ENCODE measurements around the gene REV1. TPM values are rescaled to one million over a fixed set of nuclear protein-coding genes. Genes with fewer than 3 reads are reported as not detected.

REV1 gene
- total and polyA plus RNA-seq, 2 of the 13 experiments (the other 11 are each of a cell fraction or from before 2014, with no cell fraction given): 49.1 to 71.8 TPM

DNA sequence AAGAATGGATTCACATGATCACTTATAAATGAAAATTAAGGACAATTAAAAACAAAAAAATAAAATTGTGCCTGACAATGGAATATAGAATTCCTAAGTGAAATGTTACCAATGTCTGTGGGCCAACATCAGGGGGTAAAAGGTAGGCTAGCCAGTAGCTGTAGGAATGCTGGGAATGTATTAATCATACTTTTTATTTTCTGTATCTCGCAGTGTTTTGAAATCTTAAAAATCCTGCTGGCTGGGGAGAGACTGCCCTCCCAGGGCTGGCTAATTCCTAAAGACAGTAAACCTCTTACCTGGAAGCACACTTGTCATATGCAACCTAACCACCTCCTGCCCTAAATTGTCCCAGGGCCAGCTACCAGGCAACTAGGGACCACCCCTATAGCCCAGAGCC lies 69.8 kb downstream of the REV1 start:
- H3K4me1 ChIP-seq (ENCODE audit: insufficient read depth, low read length): no peaks in the 10 kb centered on the region
- no peak overlapping the region for H3K27ac ChIP-seq (ENCODE audit: extremely low read length, insufficient read depth, low read length)
- ChIA-PET CTCF (ENCODE audit: low intra/inter-chr PET ratio, low total read pairs) (no interaction called here), POLR2A (no interaction called here)
- no peak for DNase-seq (ENCODE audit: low spot score)
- FAIRE-seq: no peak
- no peaks in the 10 kb centered on the region for H3K9me3 ChIP-seq (ENCODE audit: low read length)
- H3K4me3 ChIP-seq (replicated peaks in 1 of 3; ENCODE audit: insufficient read depth in 1 of 3, low read depth in 2 of 3, low read length in 3 of 3): no peak overlapping the region
- ATAC-seq: no peak
- no peak overlapping the region for H2AFZ ChIP-seq (ENCODE audit: low read length)
- no peak overlapping the region for H3K9ac ChIP-seq (ENCODE audit: insufficient read depth, low read depth, low read length)
- H4K20me1 ChIP-seq (ENCODE audit: insufficient read depth, low read length): no peaks in the 10 kb centered on the region
- BruUV-seq (replicated peaks): no TSS peak
- intact Hi-C loops (cut with micrococcal nuclease; ENCODE audit: unreplicated experiment): no loop called here
- in situ Hi-C loops (cut with HindIII; ENCODE audit: extremely low pct_ligation_motif_present, low pct_unique_long_range_greater_than_20kb): no loop called here
- no peaks in the 10 kb centered on the region for H3K79me2 ChIP-seq (ENCODE audit: insufficient read depth, low read length)
- peaks cover 31 to 93% of the 10 kb centered on the region in 2 experiments for H3K36me3 ChIP-seq (replicated peaks in 1 of 2; ENCODE audit: control insufficient read depth in 1 of 2, insufficient read depth in 2 of 2, low read length in 2 of 2)
- 97% methylated on average over 1 of the region's 1 CpG for WGBS (ENCODE audit: low lambda C conversion rate)
- H3K4me2 ChIP-seq (ENCODE audit: low read depth, low read length): no peak overlapping the region
- no peaks in the 10 kb centered on the region for H3K27me3 ChIP-seq (ENCODE audit: control insufficient read depth in 1 of 2, insufficient read depth in 2 of 2, low read length in 2 of 2)
- TF ChIP-seq HMGA1 (CRISPR knock-in tag; conservative IDR thresholded peaks at IDR 0.05) (no peak), BRCA1 (CRISPR knock-in tag; IDR thresholded peaks at IDR 0.05) (no peak), CAMTA2 (CRISPR knock-in tag; IDR thresholded peaks at IDR 0.05; ENCODE audit: borderline replicate concordance) (no peak)
- TF ChIP-seq, protein P1, sequence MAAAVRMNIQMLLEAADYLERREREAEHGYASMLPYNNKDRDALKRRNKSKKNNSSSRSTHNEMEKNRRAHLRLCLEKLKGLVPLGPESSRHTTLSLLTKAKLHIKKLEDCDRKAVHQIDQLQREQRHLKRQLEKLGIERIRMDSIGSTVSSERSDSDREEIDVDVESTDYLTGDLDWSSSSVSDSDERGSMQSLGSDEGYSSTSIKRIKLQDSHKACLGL (CRISPR knock-in tag; IDR thresholded peaks at IDR 0.05): no peak
- TF ChIP-seq, protein P2, sequence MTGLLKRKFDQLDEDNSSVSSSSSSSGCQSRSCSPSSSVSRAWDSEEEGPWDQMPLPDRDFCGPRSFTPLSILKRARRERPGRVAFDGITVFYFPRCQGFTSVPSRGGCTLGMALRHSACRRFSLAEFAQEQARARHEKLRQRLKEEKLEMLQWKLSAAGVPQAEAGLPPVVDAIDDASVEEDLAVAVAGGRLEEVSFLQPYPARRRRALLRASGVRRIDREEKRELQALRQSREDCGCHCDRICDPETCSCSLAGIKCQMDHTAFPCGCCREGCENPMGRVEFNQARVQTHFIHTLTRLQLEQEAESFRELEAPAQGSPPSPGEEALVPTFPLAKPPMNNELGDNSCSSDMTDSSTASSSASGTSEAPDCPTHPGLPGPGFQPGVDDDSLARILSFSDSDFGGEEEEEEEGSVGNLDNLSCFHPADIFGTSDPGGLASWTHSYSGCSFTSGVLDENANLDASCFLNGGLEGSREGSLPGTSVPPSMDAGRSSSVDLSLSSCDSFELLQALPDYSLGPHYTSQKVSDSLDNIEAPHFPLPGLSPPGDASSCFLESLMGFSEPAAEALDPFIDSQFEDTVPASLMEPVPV (CRISPR knock-in tag; IDR thresholded peaks at IDR 0.05): no peak
- TF ChIP-seq, protein P3, sequence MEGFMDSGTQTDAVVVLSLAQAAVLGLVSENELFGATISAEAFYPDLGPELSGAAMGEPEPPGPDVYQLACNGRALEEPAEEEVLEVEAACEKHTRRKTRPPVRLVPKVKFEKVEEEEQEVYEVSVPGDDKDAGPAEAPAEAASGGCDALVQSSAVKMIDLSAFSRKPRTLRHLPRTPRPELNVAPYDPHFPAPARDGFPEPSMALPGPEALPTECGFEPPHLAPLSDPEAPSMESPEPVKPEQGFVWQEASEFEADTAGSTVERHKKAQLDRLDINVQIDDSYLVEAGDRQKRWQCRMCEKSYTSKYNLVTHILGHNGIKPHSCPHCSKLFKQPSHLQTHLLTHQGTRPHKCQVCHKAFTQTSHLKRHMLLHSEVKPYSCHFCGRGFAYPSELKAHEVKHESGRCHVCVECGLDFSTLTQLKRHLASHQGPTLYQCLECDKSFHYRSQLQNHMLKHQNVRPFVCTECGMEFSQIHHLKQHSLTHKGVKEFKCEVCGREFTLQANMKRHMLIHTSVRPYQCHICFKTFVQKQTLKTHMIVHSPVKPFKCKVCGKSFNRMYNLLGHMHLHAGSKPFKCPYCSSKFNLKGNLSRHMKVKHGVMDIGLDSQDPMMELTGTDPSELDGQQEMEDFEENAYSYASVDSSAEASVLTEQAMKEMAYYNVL (CRISPR knock-in tag; IDR thresholded peaks at IDR 0.05; ENCODE audit: borderline replicate concordance): no peak
